HEK293 (cell line): Measurements from ENCODE around the gene HSD17B1.
"Not testable (repeated sequence)": the region's sequence is repeated elsewhere in the genome, so short reads cannot be mapped to it uniquely, and the experiment has no call there.

Experiments
- IKZF3 ChIP-seq: fragments of 450-650 bp; IDR thresholded peaks from 2 replicates; pipeline ENCODE4 v1.5.0; 2018; ENCODE audit warnings: missing biosample characterization, mild to moderate bottlenecking, missing genetic modification characterization, moderate library complexity
- ZNF416 ChIP-seq: fragments of 450-650 bp; formaldehyde crosslinking; IDR thresholded peaks from 2 replicates; pipeline ENCODE4 v1.5.1; 2016; ENCODE audit warnings: missing biosample characterization, missing genetic modification characterization
- ZNF704 ChIP-seq: fragments of 450-650 bp; formaldehyde crosslinking; IDR thresholded peaks from 2 replicates; pipeline ENCODE4 v1.5.1; 2016; ENCODE audit warnings: missing biosample characterization, missing genetic modification characterization

GRCh38 chr17:42545755-42546505 is 6.8 kb upstream of the HSD17B1 start:
- TF ChIP-seq ZNF704, ZNF416, IKZF3: not testable (repeated sequence)
